HepG2 (cell line): ENCODE results near the gene MAPK13. TPM values are rescaled to one million over a fixed set of nuclear protein-coding genes. Genes with fewer than 3 reads are reported as not detected.

ENCODE experiments used
- ATAC-seq: fragments of 200-7000 bp; cut with Tn5 transposase; 3 replicates; pipeline ENCODE4 v1.9.1; 2020; ENCODE audit warnings: mild to moderate bottlenecking, moderate library complexity
- BruUV-seq: library from RNA; stranded (reverse); fragments of 400-500 nt; replicated peaks from 2 replicates; lab custom pipeline; 2021; lab: Mats Ljungman, UMichigan
- CTCF ChIA-PET: fragments of 300-600 bp; formaldehyde crosslinking; extraction: SDS; loops from one replicate; lab custom pipeline; 2021; ENCODE audit warnings: low total read pairs, inconsistent platforms, low intra/inter-chr PET ratio; lab: Yijun Ruan, JAX
- POLR2A ChIA-PET: fragments of 350-600 bp; sonication (Branson Sonifier 250); formaldehyde crosslinking; loops from one replicate; lab custom pipeline; 2020; ENCODE audit warnings: antibody characterized with exemption, inconsistent platforms; lab: Yijun Ruan, JAX
- DNase-seq: peaks from one replicate; pipeline ENCODE4 v3.0.0-alpha.2; 2015; ENCODE audit warnings: low spot score
- FAIRE-seq: peaks from 3 replicates; lab custom pipeline; 2011; peaks lifted over from hg19 to GRCh38; lab: Jason Lieb, UNC
- H2AFZ ChIP-seq: one replicate; pipeline ENCODE4 v1.6.1; 2011; ENCODE audit warnings: low read length, inconsistent platforms
- H3K27ac ChIP-seq: fragments of 300-600 bp; 3 replicates; pipeline ENCODE4 v1.8.0; 2011; ENCODE audit warnings: mixed run types, mild to moderate bottlenecking, mixed read lengths, low read length, inconsistent platforms; ENCODE audit not compliant: insufficient read depth; ENCODE audit errors: extremely low read length
- H3K27me3 ChIP-seq, 2 experiments: fragments of 200-600 bp in 1 of 2; 2 replicates in 1 of 2; 3 replicates in 1 of 2; pipeline versions ENCODE4 v1.6.0 to v1.8.0; 2011; ENCODE audit warnings: low read length in 2 of 2, mild to moderate bottlenecking in 2 of 2, moderate library complexity in 2 of 2, inconsistent platforms in 1 of 2; ENCODE audit not compliant: insufficient read depth in 2 of 2, control insufficient read depth in 1 of 2
- H3K36me3 ChIP-seq, 2 experiments: fragments of 200-600 bp in 1 of 2; replicated peaks in 1 of 2; 2 replicates in 1 of 2; 3 replicates in 1 of 2; pipeline versions ENCODE4 v1.5.1 to v1.8.0; 2011; ENCODE audit warnings: low read length in 2 of 2, inconsistent platforms in 1 of 2; ENCODE audit not compliant: insufficient read depth in 2 of 2, control insufficient read depth in 1 of 2
- H3K4me1 ChIP-seq: 2 replicates; pipeline ENCODE4 v1.5.1; 2012; ENCODE audit warnings: low read length, inconsistent platforms; ENCODE audit not compliant: insufficient read depth
- H3K4me2 ChIP-seq: 2 replicates; pipeline ENCODE4 v1.6.0; 2011; ENCODE audit warnings: low read depth, low read length, inconsistent platforms
- H3K4me3 ChIP-seq, 3 experiments: fragments of 200-600 bp in 1 of 3; sonication (generic), shearing (Covaris generic) in 1 of 3; replicated peaks in 1 of 3; 2 replicates each; pipeline ENCODE4 v1.5.1; 2011 to 2016; ENCODE audit warnings: low read length in 3 of 3, inconsistent platforms in 2 of 3, low read depth in 2 of 3, mild to moderate bottlenecking in 2 of 3, control low read depth in 1 of 3, mixed read lengths in 1 of 3; ENCODE audit not compliant: insufficient read depth in 1 of 3
- H3K79me2 ChIP-seq: one replicate; pipeline ENCODE4 v1.6.1; 2011; ENCODE audit warnings: low read length, inconsistent platforms; ENCODE audit not compliant: insufficient read depth
- H3K9ac ChIP-seq: 2 replicates; pipeline ENCODE4 v1.6.0; 2011; ENCODE audit warnings: mild to moderate bottlenecking, low read depth, low read length, inconsistent platforms; ENCODE audit not compliant: insufficient read depth
- H3K9me3 ChIP-seq: 2 replicates; pipeline ENCODE4 v1.5.1; 2012; ENCODE audit warnings: mild to moderate bottlenecking, low read length
- H4K20me1 ChIP-seq: 2 replicates; pipeline ENCODE4 v1.6.0; 2011; ENCODE audit warnings: inconsistent platforms, mild to moderate bottlenecking, low read length, moderate library complexity; ENCODE audit not compliant: insufficient read depth
- MAF1 ChIP-seq: sonication (generic); formaldehyde crosslinking; IDR thresholded peaks from 2 replicates; pipeline ENCODE4 v1.5.0; 2020; ENCODE audit warnings: missing genetic modification reagents, borderline replicate concordance
- MBD4 ChIP-seq: IDR thresholded peaks from 2 replicates; pipeline ENCODE4 v1.6.1; 2012; ENCODE audit warnings: low read length, inconsistent platforms, borderline replicate concordance
- POLR2AphosphoS2 ChIP-seq: IDR thresholded peaks from 2 replicates; pipeline ENCODE4 v1.6.1; 2011; ENCODE audit warnings: low read depth, low read length, improper control_type of control experiment
- RORA ChIP-seq: sonication (generic); formaldehyde crosslinking; IDR thresholded peaks from 2 replicates; pipeline ENCODE4 v1.5.0; 2020; ENCODE audit warnings: mild to moderate bottlenecking, missing genetic modification reagents, moderate library complexity
- SOX13 ChIP-seq, 3 experiments: fragments of 450-650 bp in 1 of 3; sonication (generic) in 1 of 3; formaldehyde crosslinking in 1 of 3; IDR thresholded peaks in 2 of 3; conservative IDR thresholded peaks in 1 of 3; 2 replicates each; pipeline versions ENCODE4 v1.5.0 to v1.6.1; 2016 to 2020; ENCODE audit warnings: antibody characterized with exemption in 1 of 3, mild to moderate bottlenecking in 1 of 3, missing compliant biosample characterization in 1 of 3, missing genetic modification reagents in 1 of 3, moderate library complexity in 1 of 3
- TCF7 ChIP-seq: sonication (generic); IDR thresholded peaks from 2 replicates; pipeline ENCODE4 v1.6.1; 2016; ENCODE audit warnings: antibody characterized with exemption, low read depth
- TIGD3 ChIP-seq: sonication (generic); formaldehyde crosslinking; IDR thresholded peaks from 2 replicates; pipeline ENCODE4 v1.5.1; 2020; ENCODE audit warnings: mild to moderate bottlenecking, missing genetic modification reagents, borderline replicate concordance
- TMF1 ChIP-seq: sonication (generic); formaldehyde crosslinking; IDR thresholded peaks from 2 replicates; pipeline ENCODE4 v1.8.1; 2022; ENCODE audit warnings: low read depth, missing genetic modification reagents
- U2AF1 ChIP-seq: fragments of 200-400 bp; formaldehyde crosslinking; optimal IDR thresholded peaks from 2 replicates; pipeline ENCODE3; 2017; ENCODE audit warnings: mild to moderate bottlenecking, low read depth, low read length
- YEATS2 ChIP-seq: sonication (generic); formaldehyde crosslinking; IDR thresholded peaks from 2 replicates; pipeline ENCODE4 v1.4.0; 2020; ENCODE audit warnings: missing genetic modification reagents, borderline replicate concordance
- ZNF12 ChIP-seq: sonication (generic); formaldehyde crosslinking; IDR thresholded peaks from 2 replicates; pipeline ENCODE4 v1.5.0; 2020; ENCODE audit warnings: missing genetic modification reagents
- ZNF354B ChIP-seq: sonication (generic); formaldehyde crosslinking; IDR thresholded peaks from 2 replicates; pipeline ENCODE4 v1.8.0; 2022; ENCODE audit warnings: mild to moderate bottlenecking, missing genetic modification reagents
- ZNF44 ChIP-seq: sonication (generic); formaldehyde crosslinking; IDR thresholded peaks from 2 replicates; pipeline ENCODE4 v1.5.1; 2020; ENCODE audit warnings: mild to moderate bottlenecking, missing genetic modification reagents
- ZNF564 ChIP-seq: sonication (generic); formaldehyde crosslinking; IDR thresholded peaks from 2 replicates; pipeline ENCODE4 v1.8.1; 2023; ENCODE audit warnings: mild to moderate bottlenecking, missing genetic modification reagents
- ZNF7 ChIP-seq: IDR thresholded peaks from 2 replicates; pipeline ENCODE4 v1.6.1; 2016; ENCODE audit warnings: missing biosample characterization, missing genetic modification reagents
- WGBS: methylation state at CpG from one replicate; pipeline ENCODE4 v1.1.6; 2017; ENCODE audit warnings: low lambda C conversion rate; 5-methylcytosine and 5-hydroxymethylcytosine counted together
- in situ Hi-C: cut with HindIII; loops from 2 replicates; pipeline ENCODE4 v1.10.0; 2017; ENCODE audit warnings: low pct_unique_long_range_greater_than_20kb; ENCODE audit not compliant: extremely low pct_ligation_motif_present
- intact Hi-C: fragments of 100-400 bp; cut with micrococcal nuclease; formaldehyde crosslinking; loops from one replicate; pipeline ENCODE4 v1.10.0; 2022; ENCODE audit not compliant: unreplicated experiment
- polyA plus RNA-seq, 8 experiments: library from polyadenylated mRNA; depleted of rRNA in 3 of 8; stranded (reverse) in 7 of 8; unstranded in 1 of 8; fragments of >200 nt; fragmentation: Illumina TruSeq in 4 of 8; extraction: Trizol in 4 of 8; gene quantifications; 2 replicates each; pipeline versions ENCODE4 v1.2.1 to v1.2.3, GENCODE V29; 2011 to 2016; ENCODE audit warnings: low read depth in 4 of 8, missing spikeins in 1 of 8, mixed read lengths in 1 of 8; ENCODE audit not compliant: insufficient read depth in 1 of 8
- total RNA-seq, 5 experiments: library from RNA; depleted of rRNA; stranded (reverse); fragments of >200 nt; fragmentation: Illumina TruSeq; extraction: Trizol; gene quantifications; 2 replicates each; pipeline ENCODE4 v1.2.3, GENCODE V29; 2016; ENCODE audit warnings: low read depth in 1 of 5
- TF ChIP-seq, protein P1 (sequence below): sonication (generic); formaldehyde crosslinking; IDR thresholded peaks from 2 replicates; pipeline ENCODE4 v1.4.0; 2020; ENCODE audit warnings: missing genetic modification reagents

The MAPK13 gene
- total and polyA plus RNA-seq, 2 of the 13 experiments (the other 11 are each of a cell fraction or from before 2014, with no cell fraction given), result 12.7 to 43.4 TPM

DNA sequence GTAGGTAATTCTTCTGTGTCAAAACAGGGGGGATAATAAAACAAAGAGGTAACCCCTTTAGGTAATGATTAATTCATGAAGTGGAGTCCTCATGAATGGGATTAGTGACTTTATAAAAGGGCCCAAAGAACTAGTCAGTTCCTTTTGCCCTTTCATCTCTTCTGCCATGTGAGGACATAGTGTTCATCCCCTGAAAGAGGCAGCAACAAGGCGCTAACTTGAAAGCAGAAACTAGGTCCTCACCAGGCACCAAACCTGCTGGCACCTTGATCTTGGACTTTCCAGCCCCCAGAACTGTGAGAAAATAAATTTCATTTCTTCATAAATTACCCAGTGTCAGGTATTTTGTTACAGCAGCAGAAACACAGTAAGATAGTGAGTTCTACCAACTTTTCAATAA lies 49.8 kb downstream of the MAPK13 start:
- Histone ChIP-seq H3K27ac (no peak overlapping the region), H3K27me3 (no peaks in the 10 kb centered on the region), H3K4me2 (no peak overlapping the region), H3K9me3 (peaks cover 21% of the 10 kb centered on the region; the same call in 1 of the 2 replicates), H3K79me2 (no peaks in the 10 kb centered on the region), H4K20me1 (no peaks in the 10 kb centered on the region), H3K9ac (no peak overlapping the region), H3K36me3 (no peaks in the 10 kb centered on the region), H2AFZ (no peak overlapping the region), H3K4me1 (peaks cover 7% of the 10 kb centered on the region; the same call in 1 of the 2 replicates), H3K4me3 (no peak overlapping the region)
- in situ Hi-C loops (no loop called here), intact Hi-C loops (no loop called here)
- BruUV-seq, result no TSS peak
- 61% methylated on average over 1 of the region's 1 CpG for WGBS
- CTCF ChIA-PET, result no interaction called here
- TF ChIP-seq TCF7, result 0 out of 2 replicates have a peak, but pooled peaks have one; percentile 12
- no peak for TF ChIP-seq RORA (CRISPR knock-in tag)
- TF ChIP-seq ZNF12 (CRISPR knock-in tag), result peak; percentile 64; the same call in 1 of the 2 replicates
- TF ChIP-seq, protein P1, sequence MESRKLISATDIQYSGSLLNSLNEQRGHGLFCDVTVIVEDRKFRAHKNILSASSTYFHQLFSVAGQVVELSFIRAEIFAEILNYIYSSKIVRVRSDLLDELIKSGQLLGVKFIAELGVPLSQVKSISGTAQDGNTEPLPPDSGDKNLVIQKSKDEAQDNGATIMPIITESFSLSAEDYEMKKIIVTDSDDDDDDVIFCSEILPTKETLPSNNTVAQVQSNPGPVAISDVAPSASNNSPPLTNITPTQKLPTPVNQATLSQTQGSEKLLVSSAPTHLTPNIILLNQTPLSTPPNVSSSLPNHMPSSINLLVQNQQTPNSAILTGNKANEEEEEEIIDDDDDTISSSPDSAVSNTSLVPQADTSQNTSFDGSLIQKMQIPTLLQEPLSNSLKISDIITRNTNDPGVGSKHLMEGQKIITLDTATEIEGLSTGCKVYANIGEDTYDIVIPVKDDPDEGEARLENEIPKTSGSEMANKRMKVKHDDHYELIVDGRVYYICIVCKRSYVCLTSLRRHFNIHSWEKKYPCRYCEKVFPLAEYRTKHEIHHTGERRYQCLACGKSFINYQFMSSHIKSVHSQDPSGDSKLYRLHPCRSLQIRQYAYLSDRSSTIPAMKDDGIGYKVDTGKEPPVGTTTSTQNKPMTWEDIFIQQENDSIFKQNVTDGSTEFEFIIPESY, result peak; percentile 88
- no peak for TF ChIP-seq SOX13 (IDR thresholded peaks at IDR 0.05)
- 0 out of 4 replicates have a peak, but pooled peaks of 1 of the 2 experiments have one; percentile 28 for TF ChIP-seq SOX13 (CRISPR knock-in tag; conservative IDR thresholded peaks at IDR 0.05 in 1 of 2, IDR thresholded peaks at IDR 0.05 in 1 of 2)
- no peak for TF ChIP-seq ZNF354B (CRISPR knock-in tag)
- TF ChIP-seq ZNF564, result peak; percentile 98
- TF ChIP-seq MAF1 (CRISPR knock-in tag), result no peak
- no peak for TF ChIP-seq YEATS2 (CRISPR knock-in tag)
- peak; percentile 91 for TF ChIP-seq ZNF7 (CRISPR knock-in tag)
- TF ChIP-seq TMF1 (CRISPR knock-in tag), result no peak
- no peak for TF ChIP-seq ZNF44 (CRISPR knock-in tag)
- TF ChIP-seq MBD4, result no peak
- no peak for TF ChIP-seq U2AF1
- TF ChIP-seq TIGD3 (CRISPR knock-in tag), result no peak
- TF ChIP-seq POLR2AphosphoS2, result no peak
- FAIRE-seq (no peak), DNase-seq (peak; percentile 44), ATAC-seq (no peak)
- POLR2A ChIA-PET, result no interaction called here
